Heart right ventricle (tissue), 16 donors: Measurements from ENCODE around the gene IFI44L. TPM values are rescaled to one million over a fixed set of nuclear protein-coding genes. Genes with fewer than 3 reads are reported as not detected.

Experiments
- ATAC-seq, 8 donors: fragments of 200-7000 bp; cut with Tn5 transposase; one replicate each; pipeline ENCODE4 v1.9.1; 2020; ENCODE audit warnings: mild to moderate bottlenecking in 8 of 8, moderate library complexity in 8 of 8, moderate number of reproducible peaks in 1 of 8
- DNase-seq, 2 donors: peaks; one replicate each; pipeline ENCODE4 v3.0.0-alpha.2; 2020
- H3K27ac ChIP-seq, 10 donors: fragments of 200-600 bp; sonication (generic) in 2 of 10; one replicate each; pipeline versions ENCODE4 v1.5.0 to v1.8.0; 2020 to 2022; ENCODE audit warnings: mild to moderate bottlenecking in 3 of 10
- H3K27me3 ChIP-seq, 7 donors: fragments of 200-600 bp; one replicate each; pipeline ENCODE4 v1.8.0; 2021 to 2022; ENCODE audit warnings: mild to moderate bottlenecking in 2 of 7
- H3K36me3 ChIP-seq, 9 donors: fragments of 200-600 bp; sonication (generic) in 1 of 9; one replicate each; pipeline versions ENCODE4 v1.5.0 to v1.8.0; 2020 to 2022; ENCODE audit warnings: mild to moderate bottlenecking in 2 of 9
- H3K4me1 ChIP-seq, 9 donors: fragments of 200-600 bp; sonication (generic) in 1 of 9; one replicate each; pipeline versions ENCODE4 v1.5.0 to v1.8.0; 2020 to 2022; ENCODE audit warnings: mild to moderate bottlenecking in 4 of 9
- H3K4me3 ChIP-seq, 10 donors: fragments of 200-600 bp; sonication (generic) in 2 of 10; one replicate each; pipeline versions ENCODE4 v1.5.0 to v1.8.0; 2020 to 2022; ENCODE audit warnings: mild to moderate bottlenecking in 7 of 10, moderate library complexity in 2 of 10
- H3K9me3 ChIP-seq, 11 donors: fragments of 200-600 bp in 10 of 11; sonication (generic) in 2 of 11; one replicate each; pipeline versions ENCODE4 v1.5.0 to v1.8.0; 2013 to 2022; ENCODE audit warnings: mild to moderate bottlenecking in 2 of 11, control low read depth in 1 of 11, moderate library complexity in 1 of 11
- WGBS, 2 donors: extraction: QIAGEN DNeasy Blood & Tissue Kit; methylation state at CpG; one replicate each; pipeline ENCODE4 v1.1.7; 2013; ENCODE audit warnings: inconsistent platforms in 1 of 2; 5-methylcytosine and 5-hydroxymethylcytosine counted together
- intact Hi-C, 10 donors: fragments of 100-400 bp; cut with DNase I; formaldehyde crosslinking; loops; one replicate each; pipeline versions ENCODE4 v1.11.1 to v1.14.2; 2022
- polyA plus RNA-seq, 2 donors: library from polyadenylated mRNA; stranded (reverse); fragments of 200-250 nt; gene quantifications; one replicate each; pipeline ENCODE4 v1.2.3, GENCODE V29; 2013
- total RNA-seq, 10 donors: library from RNA; stranded (reverse); fragmentation: NEBNext Ultra II Directional in 3 of 10; extraction: Animal tissue kit (Norgen Biotek cat#: 25700) in 3 of 10; gene quantifications; one replicate each; pipeline versions ENCODE4 v1.2.1 to v1.2.4, GENCODE V29; 2021 to 2023
- TF ChIP-seq, protein P1 (sequence below), 9 donors: fragments of 200-600 bp; sonication (generic) in 2 of 9; IDR thresholded peaks; one replicate each; pipeline versions ENCODE4 v1.5.0 to v1.8.0; 2021 to 2022; ENCODE audit warnings: antibody characterized with exemption in 9 of 9, mild to moderate bottlenecking in 5 of 9, moderate library complexity in 1 of 9
- donor health status: Arrhythmogenic right ventricular cardiomyopathy.
- donor health status: ischemic (EF 13 %, LVEDD 7.1; RV severe dilation, severe dysfunction).
- donor health status: healthy with polysubstance abuse.
- donor health status: DM: no; HTN: yes; CAD: no.
- donor health status: DM: no; HTN: no; CAD: no.
- donor health status: ischemic (EF 25% LVEDD 6.9; RV normal size, moderate dysfunction).
- donor health status: ischemic (EF 25% LVEDD 5.7; RV mildly dilated, moderate dysfunction).
- donor health status: healthy.
- donor health status: DM: yes; HTN: yes; CAD: no.
- donor health status: Ischemic cardiomyopathy.
- donor health status: ischemic (EF 35%, LVEDD 5.7; RV mildly dilated, moderate dysfunction).
- donor health status: nonischemic (EF 11% LVEDD 7.7; RV severe dilation, severe dysfunction).
- donor health status: DM: yes; HTN: yes; CAD: no.
- donor health status: PGD.
- donor health status: ischemic (EF 29% LVEDD 5.4; RV normal size, mild dysfunction).
- donor health status: nonischemic (EF 23%, LVEDD 6.1; RV moderate dilation, normal function).

IFI44L gene
- total and polyA plus RNA-seq, 12 donors = 3.0 to 47.7 (median 11.0) TPM

DNA sequence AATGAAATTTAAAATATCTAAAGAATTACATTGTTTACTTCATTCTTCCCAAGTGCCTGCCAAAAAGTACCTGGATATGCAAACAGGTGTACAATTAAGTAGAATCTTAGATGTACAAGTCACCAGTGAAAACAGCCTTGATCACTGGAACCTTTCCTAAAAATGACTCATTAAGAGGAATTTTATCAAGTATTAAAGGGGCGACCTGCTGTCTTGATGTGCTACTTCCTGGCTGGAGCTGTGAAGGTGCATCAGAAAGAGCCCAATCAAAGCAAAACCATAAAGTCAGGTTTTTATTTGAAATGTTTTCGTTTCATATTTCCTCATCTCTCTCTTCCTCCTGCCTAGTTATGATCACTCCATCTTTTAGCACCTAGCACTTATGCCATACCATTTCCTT lies 62.8 kb downstream of the IFI44L start:
- no peak for DNase-seq
- ATAC-seq = no peak
- 61 to 62% methylated on average over 2 of the region's 2 CpGs for WGBS, 2 donors
- Histone ChIP-seq H3K4me1 (no peaks in the 10 kb centered on the region), H3K27me3 (no peaks in the 10 kb centered on the region), H3K27ac (no peak overlapping the region), H3K9me3 (no peaks in the 10 kb centered on the region), H3K36me3 (no peaks in the 10 kb centered on the region), H3K4me3 (no peak overlapping the region)
- intact Hi-C loops = loop anchor here in 2 of 10 donors (5.0 kb wide), 2 partner anchors 536 to 541 kb away; no protein-coding TSS in a partner anchor
- TF ChIP-seq, protein P1, sequence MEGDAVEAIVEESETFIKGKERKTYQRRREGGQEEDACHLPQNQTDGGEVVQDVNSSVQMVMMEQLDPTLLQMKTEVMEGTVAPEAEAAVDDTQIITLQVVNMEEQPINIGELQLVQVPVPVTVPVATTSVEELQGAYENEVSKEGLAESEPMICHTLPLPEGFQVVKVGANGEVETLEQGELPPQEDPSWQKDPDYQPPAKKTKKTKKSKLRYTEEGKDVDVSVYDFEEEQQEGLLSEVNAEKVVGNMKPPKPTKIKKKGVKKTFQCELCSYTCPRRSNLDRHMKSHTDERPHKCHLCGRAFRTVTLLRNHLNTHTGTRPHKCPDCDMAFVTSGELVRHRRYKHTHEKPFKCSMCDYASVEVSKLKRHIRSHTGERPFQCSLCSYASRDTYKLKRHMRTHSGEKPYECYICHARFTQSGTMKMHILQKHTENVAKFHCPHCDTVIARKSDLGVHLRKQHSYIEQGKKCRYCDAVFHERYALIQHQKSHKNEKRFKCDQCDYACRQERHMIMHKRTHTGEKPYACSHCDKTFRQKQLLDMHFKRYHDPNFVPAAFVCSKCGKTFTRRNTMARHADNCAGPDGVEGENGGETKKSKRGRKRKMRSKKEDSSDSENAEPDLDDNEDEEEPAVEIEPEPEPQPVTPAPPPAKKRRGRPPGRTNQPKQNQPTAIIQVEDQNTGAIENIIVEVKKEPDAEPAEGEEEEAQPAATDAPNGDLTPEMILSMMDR (IDR thresholded peaks at IDR 0.05) = no peak

DNA sequence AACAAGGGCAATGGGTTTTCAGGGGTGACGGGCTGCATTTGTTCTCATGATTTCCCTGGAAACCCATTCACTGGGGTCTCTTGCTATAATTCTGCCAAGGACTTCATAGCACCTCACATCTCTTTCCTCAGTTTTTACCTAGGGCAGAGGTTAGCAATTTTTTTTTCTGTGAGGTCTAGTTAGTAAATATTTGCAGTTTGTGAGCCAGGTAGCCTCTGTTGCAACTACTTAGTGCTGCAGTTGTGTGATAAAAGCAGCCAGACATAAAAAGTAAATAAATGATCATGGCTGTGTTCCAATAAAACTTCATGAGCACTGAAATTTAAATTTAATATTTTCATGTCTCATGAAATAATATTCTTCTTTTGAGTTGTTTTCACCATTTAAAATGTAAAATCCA lies 67.1 kb downstream of the IFI44L start:
- Histone ChIP-seq H3K36me3 (no peaks in the 10 kb centered on the region), H3K4me1 (no peaks in the 10 kb centered on the region), H3K4me3 (no peak overlapping the region), H3K27ac (no peak overlapping the region), H3K27me3 (no peaks in the 10 kb centered on the region), H3K9me3 (no peaks in the 10 kb centered on the region)
- no peak for DNase-seq
- intact Hi-C loops = no loop called here
- no peak for ATAC-seq
- 95 to 96% methylated on average over 1 of the region's 1 CpG for WGBS, 2 donors
- TF ChIP-seq, protein P1 (IDR thresholded peaks at IDR 0.05) = no peak

DNA sequence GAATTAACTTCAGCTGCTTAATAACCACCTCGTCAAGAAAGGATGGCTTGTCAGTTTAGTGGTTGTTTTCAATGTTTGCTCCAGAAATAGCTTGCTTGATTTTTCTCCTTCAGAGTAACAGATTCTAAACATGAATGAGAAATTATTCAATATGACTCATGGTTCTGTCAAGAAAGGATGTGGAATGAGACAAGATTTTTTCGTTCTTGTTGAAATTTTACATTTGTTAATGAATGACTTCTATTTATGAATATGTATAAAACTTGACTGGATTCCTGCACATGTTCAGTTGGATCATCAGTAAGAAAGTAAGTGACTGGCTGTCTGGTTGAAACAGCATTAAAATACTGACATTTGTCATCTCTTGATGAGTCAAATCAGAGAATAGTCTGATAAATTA lies 67.7 kb downstream of the IFI44L start:
- no peak overlapping the region for H3K27ac ChIP-seq
- TF ChIP-seq, protein P1 (IDR thresholded peaks at IDR 0.05) = no peak
- H3K27me3 ChIP-seq = no peaks in the 10 kb centered on the region
- intact Hi-C loops = no loop called here
- no peak for DNase-seq
- no peak overlapping the region for H3K4me3 ChIP-seq
- no peaks in the 10 kb centered on the region for H3K36me3 ChIP-seq
- WGBS, 2 donors = 64 to 65% methylated on average over 2 of the region's 2 CpGs
- H3K9me3 ChIP-seq = no peaks in the 10 kb centered on the region
- ATAC-seq = no peak
- H3K4me1 ChIP-seq = no peaks in the 10 kb centered on the region

DNA sequence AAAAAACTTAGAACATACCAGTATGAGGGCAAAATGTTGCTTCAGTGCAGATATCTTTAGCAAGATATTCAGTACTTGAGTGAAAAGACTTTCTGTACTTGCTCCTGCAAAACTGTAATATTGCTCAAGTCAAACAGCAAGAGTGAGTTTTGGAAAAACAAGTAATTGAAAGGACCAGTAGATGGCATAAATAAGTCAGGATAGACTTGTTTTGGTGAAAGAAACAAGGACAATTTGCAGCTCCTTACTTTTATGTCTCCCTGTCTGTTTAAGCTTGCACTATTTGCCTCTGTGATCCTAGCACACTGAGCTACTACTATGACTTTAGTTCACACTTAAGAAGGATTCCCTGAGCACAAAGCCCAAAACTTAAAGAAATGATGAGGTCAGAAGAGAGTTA lies 68.4 kb downstream of the IFI44L start:
- DNase-seq (no peak), ATAC-seq (no peak)
- H3K9me3 ChIP-seq = no peaks in the 10 kb centered on the region
- intact Hi-C loops = no loop called here
- TF ChIP-seq, protein P1 (IDR thresholded peaks at IDR 0.05) = peak in 1 of 9 donors; percentile 15
- H3K27ac ChIP-seq = no peak overlapping the region
- no peaks in the 10 kb centered on the region for H3K4me1 ChIP-seq
- no peak overlapping the region for H3K4me3 ChIP-seq
- no peaks in the 10 kb centered on the region for H3K36me3 ChIP-seq
- no peaks in the 10 kb centered on the region for H3K27me3 ChIP-seq

DNA sequence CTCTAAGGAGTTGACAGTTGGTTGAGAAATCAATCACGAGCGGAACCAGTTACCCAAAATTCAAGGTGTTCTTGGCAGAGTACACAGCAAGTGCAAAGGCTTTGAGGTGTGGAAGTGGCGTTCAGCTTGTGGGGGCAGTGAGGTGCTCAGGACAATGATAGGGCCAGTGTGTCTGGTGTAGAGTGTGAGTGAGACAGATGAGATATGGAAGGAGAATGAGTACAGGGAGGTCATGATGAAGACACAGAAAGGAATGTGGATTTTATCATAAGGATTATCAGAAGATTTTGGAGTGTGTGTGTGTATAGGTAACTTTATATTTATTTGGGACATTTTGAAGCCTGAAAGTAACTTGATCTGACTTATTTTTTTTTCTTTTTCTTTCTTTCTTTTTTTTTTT lies 70.3 kb downstream of the IFI44L start:
- Histone ChIP-seq H3K4me3 (no peak overlapping the region), H3K4me1 (no peaks in the 10 kb centered on the region), H3K27me3 (no peaks in the 10 kb centered on the region), H3K27ac (no peak overlapping the region), H3K9me3 (no peaks in the 10 kb centered on the region), H3K36me3 (no peaks in the 10 kb centered on the region)
- WGBS, 2 donors = 72 to 81% methylated on average over 3 of the region's 3 CpGs
- intact Hi-C loops = no loop called here
- ATAC-seq = no peak
- TF ChIP-seq, protein P1 (IDR thresholded peaks at IDR 0.05) = no peak
- no peak for DNase-seq
